Measurements from ENCODE around the gene PCDHA12. TPM values are rescaled to one million over a fixed set of nuclear protein-coding genes. Genes with fewer than 3 reads are reported as not detected.
"Not testable (repeated sequence)": the region's sequence is repeated elsewhere in the genome, so short reads cannot be mapped to it uniquely, and the experiment has no call there.

Gene PCDHA12
- polyA plus RNA-seq, 3 donors = not detected

- H3K4me1 Mint-ChIP-seq = no peaks in the 10 kb centered on the region
- H3K27ac Mint-ChIP-seq = no peak overlapping the region
Observed at GRCh38 chr5:140870221-140871201, 4.6 kb upstream of the PCDHA12 start.

DNA sequence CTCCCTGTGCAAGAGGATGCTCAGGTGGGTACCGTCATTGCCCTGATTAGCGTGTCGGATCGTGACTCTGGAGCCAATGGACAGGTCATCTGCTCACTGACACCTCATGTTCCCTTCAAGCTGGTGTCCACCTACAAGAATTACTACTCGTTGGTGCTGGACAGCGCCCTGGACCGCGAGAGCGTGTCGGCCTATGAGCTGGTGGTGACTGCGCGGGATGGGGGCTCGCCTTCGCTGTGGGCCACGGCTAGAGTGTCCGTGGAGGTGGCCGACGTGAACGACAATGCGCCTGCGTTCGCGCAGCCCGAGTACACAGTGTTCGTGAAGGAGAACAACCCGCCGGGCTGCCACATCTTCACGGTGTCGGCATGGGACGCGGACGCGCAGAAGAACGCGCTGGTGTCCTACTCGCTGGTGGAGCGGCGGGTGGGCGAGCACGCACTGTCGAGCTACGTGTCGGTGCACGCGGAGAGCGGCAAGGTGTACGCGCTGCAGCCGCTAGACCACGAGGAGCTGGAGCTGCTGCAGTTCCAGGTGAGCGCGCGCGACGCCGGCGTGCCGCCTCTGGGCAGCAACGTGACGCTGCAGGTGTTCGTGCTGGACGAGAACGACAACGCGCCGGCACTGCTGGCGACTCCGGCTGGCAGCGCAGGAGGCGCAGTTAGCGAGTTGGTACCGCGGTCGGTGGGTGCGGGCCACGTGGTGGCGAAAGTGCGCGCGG is 1.6 kb downstream of the PCDHA12 start:
- H3K27ac Mint-ChIP-seq; H3K9ac ChIP-seq (ENCODE audit: insufficient read depth, low read length, poor library complexity, severe bottlenecking); H3K27ac ChIP-seq (ENCODE audit: low read depth in 1 of 2, low read length in 2 of 2); H4K20me1 ChIP-seq (ENCODE audit: insufficient read depth, low read length); H2AFZ ChIP-seq (ENCODE audit: insufficient read depth, low read depth, low read length, poor library complexity, severe bottlenecking); H3K4me1 Mint-ChIP-seq; H3K36me3 ChIP-seq (replicated peaks in 1 of 2; ENCODE audit: control insufficient read depth in 1 of 2, insufficient read depth in 2 of 2, low read length in 2 of 2); DNase-seq; H3K36me3 Mint-ChIP-seq; H3K4me3 ChIP-seq (replicated peaks in 1 of 3; ENCODE audit: low read depth in 2 of 3, low read length in 3 of 3); H3K79me2 ChIP-seq (ENCODE audit: insufficient read depth, low read length); H3K4me1 ChIP-seq (ENCODE audit: control insufficient read depth in 1 of 2, insufficient read depth in 2 of 2, low read length in 2 of 2); H3K4me2 ChIP-seq (replicated peaks; ENCODE audit: extremely low read depth, low read length, poor library complexity, severe bottlenecking): not testable (repeated sequence)
- H3K9me3 ChIP-seq (replicated peaks in 1 of 2; ENCODE audit: control insufficient read depth in 1 of 2, insufficient read depth in 1 of 2, low read length in 2 of 2) = peaks cover 33 to 58% of the 10 kb centered on the region in 2 donors
- intact Hi-C loops (cut with micrococcal nuclease) = loop anchor here (2.0 to 10.0 kb wide), 2 partner anchors 52 to 72 kb away; partner anchors contain the start of genes PCDHA5 (in 1 of the 2) and PCDHA6 (in 1 of the 2)
- Mint-ChIP-seq H3K4me3 (peak overlapping the region in 1 of 2 donors; percentile 14), H3K27me3 (ENCODE audit: low read depth in 3 of 3) (peaks cover 21 to 27% (median 26%) of the 10 kb centered on the region in 3 donors), H3K9me3 (peaks cover 30 to 51% (median 48%) of the 10 kb centered on the region in 7 donors)
- WGBS (ENCODE audit: insufficient coverage) = 41% methylated on average over 80 of the region's 80 CpGs
- peaks cover 3 to 26% of the 10 kb centered on the region in 2 donors for H3K27me3 ChIP-seq (ENCODE audit: control insufficient read depth in 2 of 2, insufficient read depth in 2 of 2, low read length in 2 of 2)

More at GRCh38 chr5:140870221-140871201, 4.6 kb upstream of the PCDHA12 start:
- Histone ChIP-seq H3K79me2 (ENCODE audit: insufficient read depth, low read length) (no peaks in the 10 kb centered on the region), H3K27ac (ENCODE audit: low read depth in 1 of 2, low read length in 2 of 2) (no peak overlapping the region), H3K9me3 (replicated peaks in 1 of 2; ENCODE audit: control insufficient read depth in 1 of 2, insufficient read depth in 1 of 2, low read length in 2 of 2) (peaks cover 32 to 62% of the 10 kb centered on the region in 2 donors), H4K20me1 (ENCODE audit: insufficient read depth, low read length) (no peaks in the 10 kb centered on the region), H3K9ac (ENCODE audit: insufficient read depth, low read length, poor library complexity, severe bottlenecking) (no peak overlapping the region), H3K4me2 (replicated peaks; ENCODE audit: extremely low read depth, low read length, poor library complexity, severe bottlenecking) (no peak overlapping the region), H3K27me3 (ENCODE audit: control insufficient read depth in 2 of 2, insufficient read depth in 2 of 2, low read length in 2 of 2) (peaks cover 0 to 24% of the 10 kb centered on the region in 2 donors), H2AFZ (ENCODE audit: insufficient read depth, low read depth, low read length, poor library complexity, severe bottlenecking) (no peak overlapping the region), H3K36me3 (replicated peaks in 1 of 2; ENCODE audit: control insufficient read depth in 1 of 2, insufficient read depth in 2 of 2, low read length in 2 of 2) (no peaks in the 10 kb centered on the region), H3K4me3 (replicated peaks in 1 of 3; ENCODE audit: low read depth in 2 of 3, low read length in 3 of 3) (no peak overlapping the region), H3K4me1 (ENCODE audit: control insufficient read depth in 1 of 2, insufficient read depth in 2 of 2, low read length in 2 of 2) (no peaks in the 10 kb centered on the region)
- WGBS (ENCODE audit: insufficient coverage) = 48% methylated on average over 107 of the region's 114 CpGs
- H3K9me3 Mint-ChIP-seq = peaks cover 25 to 50% (median 44%) of the 10 kb centered on the region in 7 donors
- DNase-seq = no peak
- peaks cover 0 to 14% of the 10 kb centered on the region in 2 donors for H3K36me3 Mint-ChIP-seq
- H3K27me3 Mint-ChIP-seq (ENCODE audit: low read depth in 3 of 3) = peaks cover 11 to 33% (median 30%) of the 10 kb centered on the region in 3 donors
- intact Hi-C loops (cut with micrococcal nuclease) = loop anchor here in 1 of 2 donors (10.0 kb wide), 1 partner anchor 46 kb away; the partner anchor contains the start of genes PCDHA5 and PCDHA6
- H3K4me3 Mint-ChIP-seq = peak overlapping the region in 1 of 2 donors; percentile 30
- TF ChIP-seq CTCF (IDR thresholded peaks at IDR 0.05) = no peak

Data from CD14-positive monocyte (primary cell).